Measurements from ENCODE around the gene ETNK1. TPM values are rescaled to one million over a fixed set of nuclear protein-coding genes. Genes with fewer than 3 reads are reported as not detected.

The ETNK1 gene
- total RNA-seq, 1 experiment from 2014 or later = 70.1 TPM

DNA sequence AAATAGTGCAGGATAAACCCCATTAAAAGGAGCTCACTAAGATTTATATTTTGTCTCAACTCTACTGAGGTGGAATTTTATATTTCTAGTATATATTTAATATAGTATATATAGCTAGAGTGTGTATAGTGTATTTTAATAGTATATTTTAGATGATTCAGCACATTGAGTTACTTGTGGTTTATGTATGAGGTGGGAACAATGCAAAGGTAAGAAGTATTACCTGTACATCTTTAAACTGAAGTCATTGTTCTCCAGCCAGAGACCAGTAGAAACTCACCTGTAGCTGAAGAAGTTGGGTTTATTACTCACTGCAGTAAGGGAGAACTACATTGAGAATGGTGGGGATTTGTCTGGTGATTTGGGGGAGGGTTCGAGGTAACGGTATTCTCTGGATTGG is 15.9 kb downstream of the ETNK1 start:
- H3K27ac Mint-ChIP-seq = peak overlapping the region in 1 of 3 experiments; percentile 30; a peak in 2 of 7 replicates

More for the DNA sequence above, 15.9 kb downstream of the ETNK1 start:
- H3K27ac ChIP-seq (ENCODE audit: insufficient read length, low read depth, low read length) = no peak overlapping the region
- no peak overlapping the region for H2AK5ac ChIP-seq (ENCODE audit: insufficient read length, low read length)
- H4K20me1 ChIP-seq (ENCODE audit: control insufficient read depth, insufficient read depth, insufficient read length) = no peaks in the 10 kb centered on the region
- no peaks in the 10 kb centered on the region for H3K9me3 ChIP-seq (ENCODE audit: control insufficient read depth, low read depth, low read length)
- DNase-seq = no peak
- H3K18ac ChIP-seq (ENCODE audit: insufficient read length, low read depth, low read length) = no peak overlapping the region
- Mint-ChIP-seq H3K4me3 (no peak overlapping the region), H3K36me3 (ENCODE audit: insufficient read depth in 1 of 3, low read depth in 3 of 3) (peaks cover 0 to 2% (median 0%) of the 10 kb centered on the region in 3 experiments; a peak in 3 of 7 replicates), H3K27me3 (ENCODE audit: low read depth) (no peaks in the 10 kb centered on the region), H3K9me3 (no peaks in the 10 kb centered on the region), H3K4me1 (peaks cover 17% of the 10 kb centered on the region in 2 experiments)
- H3T11ph ChIP-seq (ENCODE audit: low read length) = no peak overlapping the region
- H3K4me2 ChIP-seq (ENCODE audit: insufficient read depth, insufficient read length, low read length) = no peak overlapping the region
- no peak overlapping the region for H2BK120ac ChIP-seq (ENCODE audit: low read depth, low read length, poor library complexity, severe bottlenecking)
- H4K5ac ChIP-seq (ENCODE audit: insufficient read length, low read depth, low read length) = no peak overlapping the region
- no peaks in the 10 kb centered on the region for H3K4me1 ChIP-seq (ENCODE audit: insufficient read depth, low read length)
- H4K91ac ChIP-seq (ENCODE audit: insufficient read length, low read depth, low read length) = no peak overlapping the region
- WGBS (ENCODE audit: extremely low coverage, insufficient read length, low lambda C conversion rate) = no CpG with 5 or more reads among the region's 2 CpGs
- H3K56ac ChIP-seq (ENCODE audit: insufficient read length, low read depth, low read length) = no peak overlapping the region
- no peaks in the 10 kb centered on the region for H3K79me1 ChIP-seq (ENCODE audit: insufficient read depth, low read depth, low read length, poor library complexity, severe bottlenecking)
- no peak overlapping the region for H2BK15ac ChIP-seq (ENCODE audit: low read depth, low read length)
- no peak overlapping the region for H2BK12ac ChIP-seq (ENCODE audit: insufficient read length, low read depth, low read length)
- no peak overlapping the region for H3K23ac ChIP-seq (ENCODE audit: insufficient read length, low read depth, low read length)
- TF ChIP-seq, protein P1, sequence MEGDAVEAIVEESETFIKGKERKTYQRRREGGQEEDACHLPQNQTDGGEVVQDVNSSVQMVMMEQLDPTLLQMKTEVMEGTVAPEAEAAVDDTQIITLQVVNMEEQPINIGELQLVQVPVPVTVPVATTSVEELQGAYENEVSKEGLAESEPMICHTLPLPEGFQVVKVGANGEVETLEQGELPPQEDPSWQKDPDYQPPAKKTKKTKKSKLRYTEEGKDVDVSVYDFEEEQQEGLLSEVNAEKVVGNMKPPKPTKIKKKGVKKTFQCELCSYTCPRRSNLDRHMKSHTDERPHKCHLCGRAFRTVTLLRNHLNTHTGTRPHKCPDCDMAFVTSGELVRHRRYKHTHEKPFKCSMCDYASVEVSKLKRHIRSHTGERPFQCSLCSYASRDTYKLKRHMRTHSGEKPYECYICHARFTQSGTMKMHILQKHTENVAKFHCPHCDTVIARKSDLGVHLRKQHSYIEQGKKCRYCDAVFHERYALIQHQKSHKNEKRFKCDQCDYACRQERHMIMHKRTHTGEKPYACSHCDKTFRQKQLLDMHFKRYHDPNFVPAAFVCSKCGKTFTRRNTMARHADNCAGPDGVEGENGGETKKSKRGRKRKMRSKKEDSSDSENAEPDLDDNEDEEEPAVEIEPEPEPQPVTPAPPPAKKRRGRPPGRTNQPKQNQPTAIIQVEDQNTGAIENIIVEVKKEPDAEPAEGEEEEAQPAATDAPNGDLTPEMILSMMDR (conservative IDR thresholded peaks at IDR 0.05) = no peak
- H3K27me3 ChIP-seq (ENCODE audit: insufficient read depth, low read length) = no peaks in the 10 kb centered on the region
- H4K8ac ChIP-seq (replicated peaks; ENCODE audit: insufficient read length, low read depth, low read length) = no peak overlapping the region
- H2BK5ac ChIP-seq (ENCODE audit: insufficient read length, low read length) = no peak overlapping the region
- no peak overlapping the region for H3K9ac ChIP-seq (ENCODE audit: extremely low read depth, insufficient read length, low read length)
- no peak overlapping the region for H3K14ac ChIP-seq (ENCODE audit: insufficient read depth, low read length)
- H3K79me2 ChIP-seq (ENCODE audit: insufficient read depth, low read length) = peaks cover 4% of the 10 kb centered on the region; the same call in 1 of the 2 replicates
- H3K23me2 ChIP-seq (ENCODE audit: insufficient read length, low read depth, low read length, poor library complexity, severe bottlenecking) = no peaks in the 10 kb centered on the region
- no peak overlapping the region for H2BK20ac ChIP-seq (ENCODE audit: low read depth, low read length, poor library complexity, severe bottlenecking)
- no peak overlapping the region for H3K4ac ChIP-seq (ENCODE audit: low read depth, low read length)
- H2AFZ ChIP-seq (ENCODE audit: low read length) = no peak overlapping the region
